Naive thymus-derived CD8-positive, alpha-beta T cell (primary cell): ENCODE results near the gene FOXB2. TPM values are rescaled to one million over a fixed set of nuclear protein-coding genes. Genes with fewer than 3 reads are reported as not detected.

Experiments used
- ATAC-seq, 2 donors: fragments of 150-1000 bp; cut with Tn5 transposase in 1 of 2; sonication (Bioruptor Pico), chemical (Tn5 transposase) in 1 of 2; 1 replicate in 1 of 2; 2 replicates in 1 of 2; pipeline ENCODE4 v1.10.0; 2021; ENCODE audit warnings: mild to moderate bottlenecking in 2 of 2, moderate library complexity in 2 of 2
- POLR2A ChIA-PET: fragments of 350-600 bp; sonication (Branson Sonifier 250); formaldehyde crosslinking; loops from one replicate; lab custom pipeline; 2021; ENCODE audit warnings: antibody characterized with exemption; lab: Charles Lee
- DNase-seq, 10 donors: peaks; one replicate each; pipeline versions ENCODE4 v3.0.0 to v3.0.0-alpha.2; 2020 to 2022
- H3K27ac Mint-ChIP-seq, 10 donors: one replicate each; pipeline ENCODE4 v1.8.0; 2020 to 2022; ENCODE audit warnings: mild to moderate bottlenecking in 10 of 10, mixed read lengths in 10 of 10, moderate library complexity in 4 of 10, inconsistent platforms in 1 of 10
- H3K27me3 Mint-ChIP-seq, 5 donors: one replicate each; pipeline ENCODE4 v1.8.0; 2021 to 2022; ENCODE audit warnings: mixed read lengths in 5 of 5
- H3K36me3 Mint-ChIP-seq, 3 donors: one replicate each; pipeline ENCODE4 v1.8.0; 2020 to 2022; ENCODE audit warnings: mixed read lengths in 3 of 3, mild to moderate bottlenecking in 2 of 3, inconsistent platforms in 1 of 3
- H3K4me1 Mint-ChIP-seq, 4 donors: one replicate each; pipeline ENCODE4 v1.8.0; 2021 to 2022; ENCODE audit warnings: mixed read lengths in 4 of 4
- H3K4me3 Mint-ChIP-seq, 10 donors: one replicate each; pipeline ENCODE4 v1.8.0; 2020 to 2022; ENCODE audit warnings: mild to moderate bottlenecking in 10 of 10, mixed read lengths in 10 of 10, moderate library complexity in 6 of 10, inconsistent platforms in 1 of 10
- H3K9me3 Mint-ChIP-seq, 9 donors: one replicate each; pipeline ENCODE4 v1.8.0; 2020 to 2022; ENCODE audit warnings: mixed read lengths in 9 of 9, mild to moderate bottlenecking in 3 of 9, inconsistent platforms in 1 of 9, moderate library complexity in 1 of 9
- polyA plus RNA-seq, 3 donors: library from polyadenylated mRNA; unstranded; fragments of 300-500 nt; fragmentation: Illumina TruSeq; gene quantifications; one replicate each; pipeline ENCODE4 v1.2.3, GENCODE V29; 2021
- total RNA-seq, 8 experiments: library from RNA in 2 of 8; stranded (reverse) in 2 of 8; gene quantifications; one replicate each; pipeline ENCODE4 v1.2.3 and lab custom pipeline; 2021 to 2026

Gene FOXB2
- total and polyA plus RNA-seq, 5 experiments from 2014 or later = not detected

DNA sequence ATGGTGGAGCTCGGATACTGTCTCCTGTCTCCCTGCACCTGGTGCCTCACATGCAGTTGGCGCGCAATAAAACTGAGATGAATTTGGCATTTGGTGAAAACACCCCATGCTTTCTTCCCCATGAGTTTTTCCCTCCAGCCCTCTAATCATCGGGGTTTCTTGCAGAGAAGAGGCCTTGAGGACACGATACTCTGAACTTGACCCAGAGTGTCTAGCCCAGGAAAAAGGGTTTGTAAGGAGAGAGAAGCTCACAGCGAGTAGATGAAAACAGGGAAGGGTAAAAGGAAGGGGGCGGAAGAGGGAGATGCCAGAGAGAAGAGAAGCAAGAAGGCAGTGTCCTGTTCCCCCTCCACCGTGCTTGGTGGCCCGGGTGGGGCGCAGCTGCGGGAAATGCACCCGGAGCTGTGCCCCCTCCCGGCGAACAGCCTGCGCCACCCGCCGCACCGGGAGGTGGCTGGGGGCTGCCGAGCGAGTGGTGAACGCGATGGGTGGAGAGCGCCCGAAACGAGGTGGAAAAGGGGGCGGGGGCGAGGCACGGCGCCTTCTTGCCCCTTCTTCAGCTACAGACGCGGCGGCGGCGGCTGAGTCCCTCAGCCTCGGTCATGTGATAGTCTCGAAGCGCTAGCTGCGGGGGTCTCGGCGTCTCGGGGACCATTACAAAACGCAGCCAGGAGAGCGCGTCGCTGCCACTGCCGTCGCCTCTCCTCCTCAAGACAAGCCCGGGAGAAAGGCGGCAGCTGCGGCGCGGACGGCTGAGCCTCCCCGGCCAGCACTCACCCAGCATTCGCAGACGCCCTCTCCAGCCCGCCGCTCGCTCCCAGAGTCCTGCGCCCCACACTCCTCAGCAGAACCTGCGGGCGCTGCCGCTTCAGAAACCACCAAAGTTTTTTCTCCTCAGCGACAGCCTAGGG, 1.1 kb upstream of the FOXB2 start:
- peaks cover 18 to 57% (median 41%) of the 10 kb centered on the region in 4 donors for H3K4me1 Mint-ChIP-seq
- POLR2A ChIA-PET = no interaction called here
- H3K4me3 Mint-ChIP-seq = peak overlapping the region in 9 of 10 donors; percentile 32 to 64 (median 51)
- DNase-seq (no peak), ATAC-seq (no peak)
- H3K9me3 Mint-ChIP-seq = no peaks in the 10 kb centered on the region
- H3K27ac Mint-ChIP-seq = no peak overlapping the region
- H3K36me3 Mint-ChIP-seq = peaks cover 0 to 5% (median 0%) of the 10 kb centered on the region in 3 donors
- H3K27me3 Mint-ChIP-seq = peaks cover 46 to 92% (median 71%) of the 10 kb centered on the region in 5 donors

DNA sequence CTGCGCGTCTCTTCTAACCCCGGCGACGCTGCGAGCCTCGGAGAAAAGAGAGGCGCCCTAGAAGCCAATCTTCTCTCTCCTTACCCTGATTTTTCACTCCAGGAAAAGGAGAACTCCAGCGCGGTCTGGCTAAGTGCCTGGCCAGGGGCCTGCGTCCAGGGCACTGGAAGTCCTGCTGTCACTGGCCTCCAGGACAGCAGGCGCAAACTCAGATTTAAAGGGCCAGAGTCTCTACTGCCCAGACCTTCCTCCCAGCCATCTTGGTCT, 553 bp upstream of the FOXB2 start:
- no peaks in the 10 kb centered on the region for H3K9me3 Mint-ChIP-seq
- peak overlapping the region in 5 of 10 donors; percentile 12 to 70 (median 55) for H3K4me3 Mint-ChIP-seq
- ATAC-seq (no peak), DNase-seq (no peak)
- peaks cover 18 to 53% (median 38%) of the 10 kb centered on the region in 4 donors for H3K4me1 Mint-ChIP-seq
- H3K27ac Mint-ChIP-seq = no peak overlapping the region
- peaks cover 40 to 92% (median 70%) of the 10 kb centered on the region in 5 donors for H3K27me3 Mint-ChIP-seq
- H3K36me3 Mint-ChIP-seq = peaks cover 0 to 5% (median 0%) of the 10 kb centered on the region in 3 donors
- POLR2A ChIA-PET = no interaction called here

DNA sequence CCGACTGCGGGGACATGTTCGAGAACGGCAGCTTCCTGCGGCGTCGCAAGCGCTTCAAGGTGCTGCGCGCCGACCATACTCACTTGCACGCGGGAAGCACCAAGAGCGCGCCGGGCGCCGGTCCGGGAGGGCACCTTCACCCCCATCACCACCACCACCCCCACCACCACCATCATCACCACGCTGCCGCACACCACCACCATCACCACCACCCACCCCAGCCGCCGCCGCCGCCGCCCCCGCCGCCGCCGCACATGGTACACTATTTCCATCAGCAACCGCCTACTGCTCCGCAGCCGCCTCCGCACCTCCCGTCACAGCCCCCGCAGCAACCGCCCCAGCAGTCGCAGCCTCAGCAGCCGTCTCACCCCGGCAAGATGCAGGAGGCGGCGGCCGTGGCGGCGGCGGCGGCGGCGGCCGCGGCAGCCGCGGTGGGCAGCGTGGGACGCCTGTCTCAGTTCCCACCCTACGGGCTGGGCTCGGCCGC, 514 bp downstream of the FOXB2 start:
- H3K36me3 Mint-ChIP-seq = peaks cover 0 to 5% (median 0%) of the 10 kb centered on the region in 3 donors
- no peak overlapping the region for H3K27ac Mint-ChIP-seq
- DNase-seq (no peak), ATAC-seq (no peak)
- H3K4me1 Mint-ChIP-seq = peaks cover 16 to 45% (median 36%) of the 10 kb centered on the region in 4 donors
- POLR2A ChIA-PET = no interaction called here
- H3K4me3 Mint-ChIP-seq = peak overlapping the region in 9 of 10 donors; percentile 22 to 68 (median 55)
- no peaks in the 10 kb centered on the region for H3K9me3 Mint-ChIP-seq
- H3K27me3 Mint-ChIP-seq = peaks cover 36 to 92% (median 66%) of the 10 kb centered on the region in 5 donors

DNA sequence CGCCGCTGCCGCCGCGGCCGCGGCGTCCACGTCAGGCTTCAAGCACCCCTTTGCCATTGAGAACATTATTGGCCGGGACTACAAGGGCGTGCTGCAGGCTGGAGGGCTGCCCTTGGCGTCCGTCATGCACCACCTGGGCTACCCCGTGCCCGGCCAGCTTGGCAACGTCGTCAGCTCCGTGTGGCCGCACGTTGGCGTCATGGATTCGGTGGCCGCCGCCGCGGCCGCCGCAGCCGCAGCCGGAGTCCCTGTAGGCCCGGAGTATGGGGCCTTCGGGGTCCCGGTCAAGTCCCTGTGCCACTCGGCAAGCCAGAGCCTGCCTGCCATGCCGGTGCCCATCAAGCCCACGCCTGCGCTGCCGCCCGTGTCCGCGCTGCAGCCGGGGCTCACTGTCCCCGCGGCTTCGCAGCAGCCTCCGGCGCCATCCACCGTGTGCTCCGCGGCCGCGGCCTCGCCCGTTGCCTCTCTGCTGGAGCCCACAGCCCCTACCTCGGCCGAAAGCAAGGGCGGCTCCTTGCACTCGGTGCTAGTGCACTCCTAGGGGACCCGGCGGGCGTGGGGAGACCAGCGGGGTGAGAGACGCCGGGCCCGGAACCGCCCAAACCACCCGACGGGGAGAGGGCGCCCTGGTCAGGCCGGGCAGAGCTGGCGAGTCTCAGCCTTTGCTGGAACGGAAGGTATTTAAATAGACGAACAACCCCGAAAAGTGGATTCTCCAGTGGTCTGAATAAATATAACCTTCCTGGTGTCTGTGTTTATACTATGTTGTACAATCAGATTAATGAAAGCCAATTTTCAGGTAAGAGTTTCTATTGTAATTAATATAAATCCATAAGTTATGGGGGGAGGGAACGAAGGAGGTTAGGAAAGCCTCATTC, 1.2 kb downstream of the FOXB2 start:
- Mint-ChIP-seq H3K4me3 (peak overlapping the region; percentile 4 to 76 (median 54)), H3K36me3 (peaks cover 0 to 5% (median 0%) of the 10 kb centered on the region in 3 donors), H3K4me1 (peaks cover 16 to 45% (median 34%) of the 10 kb centered on the region in 4 donors), H3K27me3 (peaks cover 33 to 92% (median 67%) of the 10 kb centered on the region in 5 donors), H3K27ac (no peak overlapping the region), H3K9me3 (no peaks in the 10 kb centered on the region)
- DNase-seq = no peak
- ATAC-seq = no peak
- POLR2A ChIA-PET = no interaction called here

DNA sequence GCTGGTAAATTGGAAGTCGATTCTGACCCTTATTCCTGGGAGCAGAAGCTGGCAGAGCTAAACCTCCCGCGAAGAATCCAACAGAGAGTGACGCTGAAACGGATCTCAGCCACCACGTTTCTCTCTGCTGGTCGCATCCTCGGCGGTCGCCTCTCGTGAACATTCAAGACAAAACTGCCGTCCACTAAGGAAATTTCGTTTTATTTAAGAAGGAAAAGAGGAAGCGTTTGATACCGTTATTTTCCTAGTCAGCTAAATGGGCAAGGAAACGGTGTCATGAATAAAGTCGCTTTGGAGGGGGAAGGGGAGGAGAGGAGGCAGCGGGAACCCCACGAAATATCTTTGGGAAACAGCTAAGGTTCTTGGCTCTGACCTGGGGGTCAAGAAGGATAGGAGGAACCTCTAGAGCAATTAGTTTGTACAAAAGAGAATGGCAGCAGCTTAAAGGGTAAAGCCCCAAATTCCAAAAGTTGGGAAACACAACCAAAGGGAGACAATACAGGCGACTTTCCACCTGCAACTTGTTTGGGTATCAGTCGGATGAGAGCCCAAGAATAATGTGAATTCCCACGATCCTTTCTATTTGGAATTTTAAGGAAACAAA, 1.9 kb downstream of the FOXB2 start:
- POLR2A ChIA-PET = no interaction called here
- peak overlapping the region; percentile 4 to 76 (median 54) for H3K4me3 Mint-ChIP-seq
- no peak overlapping the region for H3K27ac Mint-ChIP-seq
- peaks cover 0 to 5% (median 0%) of the 10 kb centered on the region in 3 donors for H3K36me3 Mint-ChIP-seq
- no peak for DNase-seq
- H3K27me3 Mint-ChIP-seq = peaks cover 37 to 95% (median 71%) of the 10 kb centered on the region in 5 donors
- H3K9me3 Mint-ChIP-seq = no peaks in the 10 kb centered on the region
- ATAC-seq = no peak
- H3K4me1 Mint-ChIP-seq = peaks cover 16 to 45% (median 33%) of the 10 kb centered on the region in 4 donors

DNA sequence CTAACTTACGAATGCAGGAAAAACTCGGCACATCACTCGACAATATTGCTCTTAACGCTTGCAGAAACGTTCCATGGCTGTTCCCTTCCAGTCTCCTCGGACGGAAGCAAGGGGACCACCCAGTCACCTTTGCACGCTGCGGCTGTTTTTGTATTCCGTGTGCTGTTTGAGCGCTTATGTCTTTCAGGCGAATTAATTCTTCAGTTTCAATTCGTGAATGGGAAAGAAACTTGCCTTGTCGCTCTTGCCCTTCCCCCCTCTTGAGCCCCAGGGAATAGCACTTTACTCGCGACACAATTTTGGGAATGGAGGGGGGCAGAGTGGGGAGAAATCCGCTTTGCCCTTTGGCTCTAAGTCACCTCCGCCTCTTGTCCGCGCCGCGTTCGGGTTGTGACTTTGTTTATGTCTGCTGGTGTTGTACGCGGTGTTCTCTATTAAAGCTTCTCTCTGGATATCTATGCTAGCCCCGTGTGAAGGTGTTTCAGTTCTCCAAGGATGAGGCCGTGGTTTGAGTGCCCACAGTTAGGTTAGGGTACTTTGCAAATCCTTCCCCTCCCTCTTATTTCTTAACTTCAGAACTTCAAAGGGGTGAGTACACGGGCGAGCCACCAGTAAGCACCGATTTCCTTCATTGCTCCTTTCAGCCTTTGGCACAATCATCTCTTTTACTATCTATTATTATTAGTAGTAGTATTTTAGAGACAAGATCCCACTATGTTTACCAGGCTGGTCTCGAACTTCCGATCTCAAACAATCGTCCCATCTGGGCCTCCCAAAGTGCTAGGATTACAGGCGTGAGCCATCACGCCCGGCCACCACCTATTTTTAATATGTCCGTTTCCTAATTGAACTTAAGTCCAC, 2.7 kb downstream of the FOXB2 start:
- DNase-seq (no peak), ATAC-seq (no peak)
- H3K36me3 Mint-ChIP-seq = peaks cover 0 to 5% (median 0%) of the 10 kb centered on the region in 3 donors
- POLR2A ChIA-PET = no interaction called here
- peaks cover 16 to 45% (median 33%) of the 10 kb centered on the region in 4 donors for H3K4me1 Mint-ChIP-seq
- H3K27ac Mint-ChIP-seq = no peak overlapping the region
- H3K4me3 Mint-ChIP-seq = peak overlapping the region; percentile 17 to 76 (median 50)
- H3K27me3 Mint-ChIP-seq = peaks cover 34 to 87% (median 69%) of the 10 kb centered on the region in 5 donors
- no peaks in the 10 kb centered on the region for H3K9me3 Mint-ChIP-seq

DNA sequence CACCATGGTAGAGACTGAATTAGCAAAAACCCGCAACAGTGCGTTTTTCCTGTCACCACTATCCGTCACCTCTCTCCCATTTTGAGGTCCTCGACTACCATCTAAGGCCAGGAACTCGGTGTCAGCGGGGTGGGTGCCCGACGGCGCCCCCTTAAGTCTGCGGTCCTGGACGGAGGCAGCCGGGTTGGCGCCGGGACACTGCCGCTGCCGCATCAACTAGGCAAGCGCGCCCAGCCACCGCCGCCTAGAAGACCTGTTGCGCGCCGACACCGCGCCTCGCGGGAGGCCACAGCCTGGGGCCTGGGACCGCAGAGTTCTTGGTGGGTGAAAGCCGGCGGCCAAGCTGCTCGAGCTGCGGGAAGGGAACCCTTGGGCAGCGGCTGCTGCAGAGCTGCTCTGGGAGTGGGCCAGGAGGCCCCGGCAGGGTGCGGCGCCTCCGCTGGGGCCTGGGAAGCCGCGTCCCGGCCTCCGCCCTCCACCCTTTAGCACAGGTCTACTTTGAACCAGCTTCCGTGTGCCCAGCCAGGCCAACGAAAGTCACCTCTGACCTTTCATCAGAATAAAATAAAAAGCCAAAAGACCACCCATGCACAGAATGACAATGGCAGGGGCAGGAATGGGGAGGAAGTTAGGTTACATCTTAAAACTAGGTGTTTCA, 3.5 kb downstream of the FOXB2 start:
- POLR2A ChIA-PET = no interaction called here
- peaks cover 28 to 80% (median 62%) of the 10 kb centered on the region in 5 donors for H3K27me3 Mint-ChIP-seq
- peaks cover 14 to 42% (median 29%) of the 10 kb centered on the region in 4 donors for H3K4me1 Mint-ChIP-seq
- ATAC-seq (no peak), DNase-seq (no peak)
- no peaks in the 10 kb centered on the region for H3K9me3 Mint-ChIP-seq
- peaks cover 0 to 5% (median 0%) of the 10 kb centered on the region in 3 donors for H3K36me3 Mint-ChIP-seq
- no peak overlapping the region for H3K27ac Mint-ChIP-seq
- peak overlapping the region in 6 of 10 donors; percentile 35 to 59 (median 47) for H3K4me3 Mint-ChIP-seq

DNA sequence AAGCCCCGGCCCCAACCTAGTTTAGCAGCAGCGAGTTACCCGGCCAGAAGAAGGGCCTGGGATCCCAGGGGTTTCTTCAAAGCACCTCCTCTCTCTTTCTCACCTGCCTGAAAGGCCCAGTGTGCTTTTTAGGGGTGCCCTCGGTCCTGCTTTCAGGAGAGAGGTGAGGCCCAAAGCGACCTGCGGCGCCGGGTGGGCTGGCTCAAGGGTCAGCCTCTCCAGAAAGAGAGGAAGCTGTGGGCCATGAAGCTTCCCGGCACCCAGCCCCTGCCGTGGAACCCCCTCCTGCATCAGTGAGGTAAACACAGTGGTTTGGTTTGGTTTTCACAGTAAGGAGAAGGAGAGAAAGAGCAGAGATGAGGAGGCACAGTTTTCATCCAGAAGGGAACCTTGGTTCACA, 4.3 kb downstream of the FOXB2 start:
- ATAC-seq (no peak), DNase-seq (no peak)
- POLR2A ChIA-PET = no interaction called here
- Mint-ChIP-seq H3K4me1 (peaks cover 11 to 33% (median 26%) of the 10 kb centered on the region in 4 donors), H3K36me3 (peaks cover 0 to 5% (median 0%) of the 10 kb centered on the region in 3 donors), H3K9me3 (no peaks in the 10 kb centered on the region), H3K27ac (no peak overlapping the region), H3K27me3 (peaks cover 30 to 80% (median 65%) of the 10 kb centered on the region in 5 donors), H3K4me3 (no peak overlapping the region)

DNA sequence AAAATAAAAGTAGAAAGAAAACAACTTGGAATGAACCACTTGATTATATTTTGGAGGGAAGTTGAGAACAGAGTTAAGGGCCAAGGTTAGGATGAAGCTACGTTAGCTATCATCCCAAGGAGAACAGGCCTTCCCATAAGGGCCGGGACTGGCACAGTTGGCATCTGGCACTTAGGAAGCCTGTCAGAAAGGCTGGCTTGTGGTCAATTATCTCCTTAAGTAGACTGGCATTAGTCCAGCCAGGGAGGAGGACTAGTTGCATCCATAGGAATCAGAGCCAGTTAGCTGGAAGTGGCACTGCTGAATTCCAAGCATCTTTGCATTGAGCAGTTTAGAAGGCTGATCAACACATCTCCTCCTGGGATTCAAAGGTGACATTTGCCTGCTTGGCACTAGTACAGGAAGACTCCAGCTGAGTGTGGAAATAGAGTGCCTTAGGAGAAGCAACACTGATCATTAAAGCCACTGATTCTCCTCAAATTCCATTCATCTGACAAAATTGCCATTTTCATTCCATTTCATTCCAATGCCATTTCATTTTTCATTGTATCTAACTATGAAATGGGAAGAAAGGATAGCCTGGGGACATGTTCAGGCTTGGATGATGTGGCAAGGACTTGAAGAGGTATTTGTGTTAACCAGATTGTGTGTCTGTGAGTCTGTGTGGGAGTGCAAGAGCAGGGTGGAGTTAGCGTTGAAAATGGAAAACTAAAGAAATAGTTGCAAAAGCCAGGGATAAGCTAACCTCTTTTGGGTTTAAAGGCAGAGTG, 5.5 kb downstream of the FOXB2 start:
- H3K4me3 Mint-ChIP-seq = no peak overlapping the region
- H3K36me3 Mint-ChIP-seq = peaks cover 0 to 5% (median 0%) of the 10 kb centered on the region in 3 donors
- H3K4me1 Mint-ChIP-seq = peaks cover 8 to 25% (median 19%) of the 10 kb centered on the region in 4 donors
- H3K27me3 Mint-ChIP-seq = peaks cover 27 to 70% (median 53%) of the 10 kb centered on the region in 5 donors
- ATAC-seq = no peak
- POLR2A ChIA-PET = no interaction called here
- no peak for DNase-seq
- peak overlapping the region in 1 of 10 donors; percentile 26 for H3K27ac Mint-ChIP-seq
- no peaks in the 10 kb centered on the region for H3K9me3 Mint-ChIP-seq

DNA sequence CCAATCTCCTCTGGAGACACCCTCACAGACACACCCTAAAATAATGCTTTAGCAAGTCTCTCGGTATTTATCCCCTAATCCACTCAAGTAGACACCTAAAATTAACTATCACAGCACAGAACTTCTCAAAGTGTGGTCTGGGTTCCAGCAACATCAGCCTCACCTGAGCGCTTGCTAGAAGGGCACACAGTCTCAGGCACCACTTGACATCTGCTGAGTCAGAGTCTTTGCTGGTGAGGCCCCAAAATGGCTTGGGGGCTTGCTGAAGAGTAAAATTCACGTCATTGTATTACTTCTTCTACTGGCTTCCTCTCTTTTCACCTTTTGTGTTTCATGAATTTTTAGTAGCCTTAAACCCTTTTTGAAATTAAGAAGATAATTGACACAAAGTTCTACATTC, 9.0 kb downstream of the FOXB2 start:
- DNase-seq (no peak), ATAC-seq (no peak)
- no peaks in the 10 kb centered on the region for H3K4me1 Mint-ChIP-seq
- no peaks in the 10 kb centered on the region for H3K9me3 Mint-ChIP-seq
- no peak overlapping the region for H3K4me3 Mint-ChIP-seq
- no peak overlapping the region for H3K27ac Mint-ChIP-seq
- H3K36me3 Mint-ChIP-seq = no peaks in the 10 kb centered on the region
- POLR2A ChIA-PET = no interaction called here
- H3K27me3 Mint-ChIP-seq = peaks cover 20 to 62% (median 43%) of the 10 kb centered on the region in 5 donors

DNA sequence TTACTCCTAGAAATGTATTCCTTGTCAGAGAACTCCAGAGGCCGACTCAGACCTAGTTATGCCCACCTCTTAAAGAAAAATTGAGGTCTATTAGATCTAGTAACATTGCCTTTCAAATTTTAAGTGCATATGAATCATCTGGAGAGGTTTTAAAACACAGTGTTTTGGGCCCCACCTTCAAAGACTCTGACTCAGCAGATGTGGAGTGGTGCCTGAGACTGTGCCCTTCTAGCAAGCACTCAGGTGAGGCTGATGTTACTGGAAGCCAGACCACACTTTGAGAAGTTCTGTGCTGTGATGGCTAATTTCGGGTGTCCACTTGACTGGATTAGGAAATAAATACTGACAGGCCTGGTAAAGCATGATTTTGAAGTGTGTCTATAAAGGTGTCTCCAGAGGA, 10.6 kb downstream of the FOXB2 start:
- Mint-ChIP-seq H3K27me3 (peaks cover 16 to 58% (median 31%) of the 10 kb centered on the region in 5 donors), H3K36me3 (no peaks in the 10 kb centered on the region), H3K27ac (no peak overlapping the region), H3K9me3 (no peaks in the 10 kb centered on the region), H3K4me3 (no peak overlapping the region), H3K4me1 (no peaks in the 10 kb centered on the region)
- POLR2A ChIA-PET = no interaction called here
- DNase-seq (no peak), ATAC-seq (no peak)
